Left forelimb (tissue), 1 donor: ENCODE results near the gene PTGDR2.
"Not testable (repeated sequence)": the region's sequence is repeated elsewhere in the genome, so short reads cannot be mapped to it uniquely, and the experiment has no call there.

Experiments
- DNase-seq: peaks from one replicate; pipeline ENCODE4 v3.0.0-alpha.2; 2018; ENCODE audit warnings: low spot score

Gene PTGDR2

GRCh38 chr11:60841797-60842667 is 13.7 kb downstream of the PTGDR2 start, which contains the start of gene CCDC86:
CCDC86 (plus strand) TSS chr11:60842113; CDS start chr11:60842125, 12 bp downstream.
- peak; percentile 99 for DNase-seq

GRCh38 chr11:60840470-60841430 is 15.0 kb downstream of the PTGDR2 start:
- peak; percentile 78 for DNase-seq

- no peak for DNase-seq
Observed at GRCh38 chr11:60838132-60838531, 17.6 kb downstream of the PTGDR2 start.

GRCh38 chr11:60836866-60837515 is 18.8 kb downstream of the PTGDR2 start:
- DNase-seq = no peak

GRCh38 chr11:60835534-60835846 is 20.3 kb downstream of the PTGDR2 start:
- no peak for DNase-seq

- DNase-seq = no peak
Observed at GRCh38 chr11:60834742-60835533, 20.8 kb downstream of the PTGDR2 start.

- DNase-seq = no peak
Observed at GRCh38 chr11:60831501-60832079, 24.2 kb downstream of the PTGDR2 start.

GRCh38 chr11:60831143-60831500 is 24.6 kb downstream of the PTGDR2 start:
- peak; percentile 81 for DNase-seq

- no peak for DNase-seq
Observed at GRCh38 chr11:60830478-60831142, 25.1 kb downstream of the PTGDR2 start.

- no peak for DNase-seq
Observed at GRCh38 chr11:60825790-60826189, 30.0 kb downstream of the PTGDR2 start.

- no peak for DNase-seq
Observed at GRCh38 chr11:60825118-60825517, 30.6 kb downstream of the PTGDR2 start.

- not testable (repeated sequence) for DNase-seq
Observed at GRCh38 chr11:60823745-60824306, 31.9 kb downstream of the PTGDR2 start.

GRCh38 chr11:60821827-60822599 is 33.7 kb downstream of the PTGDR2 start:
- no peak for DNase-seq

- no peak for DNase-seq
Observed at GRCh38 chr11:60818057-60818456, 37.7 kb downstream of the PTGDR2 start.

- no peak for DNase-seq
Observed at GRCh38 chr11:60816590-60817157, 39.1 kb downstream of the PTGDR2 start.

- DNase-seq = no peak
Observed at GRCh38 chr11:60814112-60814511, 41.6 kb downstream of the PTGDR2 start.

- no peak for DNase-seq
Observed at GRCh38 chr11:60813324-60813723, 42.4 kb downstream of the PTGDR2 start.

GRCh38 chr11:60810569-60810968 is 45.2 kb downstream of the PTGDR2 start:
- no peak for DNase-seq

GRCh38 chr11:60810151-60810550 is 45.6 kb downstream of the PTGDR2 start:
- DNase-seq = no peak
